ENCODE measurements around the gene PPIF. TPM values are rescaled to one million over a fixed set of nuclear protein-coding genes. Genes with fewer than 3 reads are reported as not detected.

The PPIF gene
- total RNA-seq (2014; rRNA removed; shearing (Covaris generic); ENCODE audit: low replicate concordance) = 29.4 and 32.1 TPM in 2 replicates

- peaks cover 29% of the 10 kb centered on the region for H3K36me3 ChIP-seq (ENCODE audit: insufficient read depth, low read length)
- H3K9me2 ChIP-seq (replicated peaks; ENCODE audit: insufficient read depth, low read length) = no peaks in the 10 kb centered on the region
- H2AFZ ChIP-seq (ENCODE audit: low read length) = peak within 1 kb of the TSS; percentile 28; the same call in 1 of the 2 replicates
- H3K4me2 ChIP-seq (ENCODE audit: low read depth, low read length, poor library complexity, severe bottlenecking) = peak within 1 kb of the TSS; percentile 99
- peaks cover 28% of the 10 kb centered on the region for H3K4me1 ChIP-seq (ENCODE audit: low read length)
- H3K79me2 ChIP-seq (ENCODE audit: low read length) = peaks cover 24% of the 10 kb centered on the region
- H3K27ac ChIP-seq (ENCODE audit: low read length) = peak within 1 kb of the TSS; percentile 72
- H4K20me1 ChIP-seq (ENCODE audit: insufficient read depth, low read depth, low read length) = peaks cover 38% of the 10 kb centered on the region
- H3K9me3 ChIP-seq (ENCODE audit: low read length) = no peaks in the 10 kb centered on the region
- H3K9ac ChIP-seq (ENCODE audit: low read length) = peak within 1 kb of the TSS; percentile 99
- peak; percentile 96 for DNase-seq
- H3K4me3 ChIP-seq (ENCODE audit: low read length) = peak within 1 kb of the TSS; percentile 91
- H3K27me3 ChIP-seq (ENCODE audit: low read length) = no peaks in the 10 kb centered on the region
Measured at GRCh38 chr10:79347226-79347893, at the start of gene PPIF. TSS of gene PPIF (plus strand) at chr10:79347469. CDS start at chr10:79347549, 80 bp downstream.

GRCh38 chr10:79298403-79299244 lies 48.6 kb upstream of the PPIF start:
- Histone ChIP-seq H3K4me2 (ENCODE audit: low read depth, low read length, poor library complexity, severe bottlenecking) (no peak overlapping the region), H3K9me2 (replicated peaks; ENCODE audit: insufficient read depth, low read length) (no peaks in the 10 kb centered on the region), H2AFZ (ENCODE audit: low read length) (no peak overlapping the region), H3K36me3 (ENCODE audit: insufficient read depth, low read length) (peaks cover 36% of the 10 kb centered on the region), H3K4me1 (ENCODE audit: low read length) (no peaks in the 10 kb centered on the region), H3K9ac (ENCODE audit: low read length) (no peak overlapping the region), H3K9me3 (ENCODE audit: low read length) (no peaks in the 10 kb centered on the region), H3K4me3 (ENCODE audit: low read length) (no peak overlapping the region), H3K27me3 (ENCODE audit: low read length) (no peaks in the 10 kb centered on the region), H4K20me1 (ENCODE audit: insufficient read depth, low read depth, low read length) (no peaks in the 10 kb centered on the region), H3K27ac (ENCODE audit: low read length) (no peak overlapping the region), H3K79me2 (ENCODE audit: low read length) (no peaks in the 10 kb centered on the region)
- no peak for DNase-seq

DNA sequence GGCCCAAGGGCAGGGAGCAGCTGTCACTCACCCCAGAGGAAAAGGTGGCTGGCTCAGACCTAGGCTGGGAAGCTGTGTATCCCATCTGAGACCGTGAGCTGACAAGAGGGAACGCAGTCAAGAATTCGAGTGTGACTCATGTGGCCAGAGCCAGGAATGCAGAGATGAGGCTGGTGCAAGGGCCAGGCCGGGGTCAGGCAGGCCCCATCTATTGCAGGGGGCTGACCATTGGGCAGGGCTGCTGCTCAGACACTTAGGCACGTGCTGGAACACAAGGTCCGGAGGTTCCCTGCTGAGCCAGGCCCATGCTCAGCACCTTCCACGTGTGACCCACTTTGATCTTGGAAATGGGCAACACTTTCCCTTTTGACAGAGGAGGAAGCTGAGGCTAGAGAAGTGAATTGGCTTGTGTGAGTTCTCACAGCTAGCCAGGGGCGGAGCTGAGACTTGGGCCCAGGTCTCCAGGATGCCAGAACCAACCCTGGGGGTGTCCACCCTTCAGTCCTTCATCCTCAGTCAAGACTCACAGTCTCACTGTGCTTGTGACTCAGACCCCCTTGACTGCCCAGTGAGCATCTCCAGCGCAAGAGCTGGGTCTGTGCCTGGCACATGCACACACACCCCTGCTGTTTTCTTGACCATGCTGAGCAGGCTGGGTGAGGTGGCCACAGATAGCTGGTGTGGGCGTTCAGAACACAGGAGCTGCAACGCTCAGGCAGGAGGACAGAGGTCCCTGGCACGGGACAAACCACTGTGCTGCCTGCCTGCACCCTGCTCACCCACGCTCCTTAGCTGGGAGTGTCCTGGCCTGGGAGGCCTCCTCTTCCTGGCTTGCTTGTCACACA lies 47.6 kb upstream of the PPIF start:
- Histone ChIP-seq H3K4me3 (ENCODE audit: low read length) (no peak overlapping the region), H3K79me2 (ENCODE audit: low read length) (no peaks in the 10 kb centered on the region), H2AFZ (ENCODE audit: low read length) (no peak overlapping the region), H3K9me2 (replicated peaks; ENCODE audit: insufficient read depth, low read length) (no peaks in the 10 kb centered on the region), H4K20me1 (ENCODE audit: insufficient read depth, low read depth, low read length) (no peaks in the 10 kb centered on the region), H3K4me1 (ENCODE audit: low read length) (no peaks in the 10 kb centered on the region), H3K9ac (ENCODE audit: low read length) (no peak overlapping the region), H3K4me2 (ENCODE audit: low read depth, low read length, poor library complexity, severe bottlenecking) (no peak overlapping the region), H3K27me3 (ENCODE audit: low read length) (no peaks in the 10 kb centered on the region), H3K36me3 (ENCODE audit: insufficient read depth, low read length) (peaks cover 30% of the 10 kb centered on the region), H3K27ac (ENCODE audit: low read length) (no peak overlapping the region), H3K9me3 (ENCODE audit: low read length) (no peaks in the 10 kb centered on the region)
- DNase-seq = no peak

DNA sequence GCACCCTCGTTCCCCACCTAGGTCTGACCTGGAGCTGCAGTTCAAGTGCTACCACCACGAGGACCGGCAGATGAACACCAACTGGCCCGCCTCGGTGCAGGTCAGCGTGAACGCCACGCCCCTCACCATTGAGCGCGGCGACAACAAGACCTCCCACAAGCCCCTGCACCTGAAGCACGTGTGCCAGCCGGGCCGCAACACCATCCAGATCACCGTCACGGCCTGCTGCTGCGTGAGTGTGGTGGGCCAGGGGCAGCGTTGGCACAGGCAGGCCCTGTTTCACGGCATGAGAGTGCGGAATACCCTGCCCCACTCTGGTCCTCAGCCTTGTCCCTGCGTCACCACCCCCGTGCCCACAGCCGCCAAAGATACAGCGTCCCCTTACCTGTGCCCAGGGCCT lies 46.6 kb upstream of the PPIF start:
- Histone ChIP-seq H2AFZ (ENCODE audit: low read length) (no peak overlapping the region), H3K9ac (ENCODE audit: low read length) (no peak overlapping the region)

DNA sequence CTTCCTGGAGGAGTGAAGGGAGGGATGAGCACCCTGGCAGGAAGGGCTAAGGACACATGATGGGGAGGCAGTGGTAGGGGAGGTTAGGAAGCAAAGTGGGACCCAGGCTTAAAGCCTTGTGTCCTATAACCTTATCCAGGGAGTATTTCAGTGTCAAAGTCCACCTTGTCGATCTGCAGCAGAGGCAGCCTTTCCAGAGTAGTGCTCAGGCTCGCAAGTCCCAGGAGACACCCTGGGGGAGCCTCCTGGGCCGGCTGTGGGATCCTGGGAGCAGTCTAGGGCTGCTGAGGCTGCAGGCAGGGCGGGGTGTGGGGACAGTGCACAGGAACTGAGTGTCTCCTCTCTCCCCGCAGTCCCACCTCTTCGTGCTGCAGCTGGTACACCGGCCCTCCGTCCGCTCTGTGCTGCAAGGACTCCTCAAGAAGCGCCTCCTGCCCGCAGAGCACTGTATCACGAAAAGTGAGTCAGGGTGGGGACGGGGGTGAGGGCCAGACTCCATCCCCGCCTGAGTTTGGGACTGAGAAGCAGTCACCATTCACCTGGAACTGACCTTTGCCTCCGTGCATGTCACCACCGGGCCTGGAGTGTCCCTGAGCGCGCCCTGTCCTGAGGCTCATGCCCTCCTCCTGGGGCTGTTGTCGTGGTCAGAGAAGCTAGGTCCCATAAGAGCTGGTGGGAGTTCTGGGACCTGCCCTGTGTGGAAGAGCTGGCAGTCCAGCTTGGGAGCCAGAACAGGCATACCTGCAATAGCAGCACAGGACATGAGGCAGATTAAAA lies 45.3 kb upstream of the PPIF start:
- H3K79me2 ChIP-seq (ENCODE audit: low read length) = no peaks in the 10 kb centered on the region
- H3K9me3 ChIP-seq (ENCODE audit: low read length) = no peaks in the 10 kb centered on the region
- no peak for DNase-seq
- no peaks in the 10 kb centered on the region for H3K9me2 ChIP-seq (replicated peaks; ENCODE audit: insufficient read depth, low read length)
- H3K27ac ChIP-seq (ENCODE audit: low read length) = no peak overlapping the region
- no peak overlapping the region for H2AFZ ChIP-seq (ENCODE audit: low read length)
- H3K4me1 ChIP-seq (ENCODE audit: low read length) = no peaks in the 10 kb centered on the region
- H3K4me2 ChIP-seq (ENCODE audit: low read depth, low read length, poor library complexity, severe bottlenecking) = no peak overlapping the region
- no peaks in the 10 kb centered on the region for H4K20me1 ChIP-seq (ENCODE audit: insufficient read depth, low read depth, low read length)
- no peaks in the 10 kb centered on the region for H3K27me3 ChIP-seq (ENCODE audit: low read length)
- H3K9ac ChIP-seq (ENCODE audit: low read length) = no peak overlapping the region
- H3K36me3 ChIP-seq (ENCODE audit: insufficient read depth, low read length) = peaks cover 27% of the 10 kb centered on the region
- no peak overlapping the region for H3K4me3 ChIP-seq (ENCODE audit: low read length)

More for the DNA sequence above, 46.6 kb upstream of the PPIF start:
- Histone ChIP-seq H3K36me3 (ENCODE audit: insufficient read depth, low read length) (peaks cover 30% of the 10 kb centered on the region), H4K20me1 (ENCODE audit: insufficient read depth, low read depth, low read length) (no peaks in the 10 kb centered on the region), H3K9me3 (ENCODE audit: low read length) (no peaks in the 10 kb centered on the region), H3K27me3 (ENCODE audit: low read length) (no peaks in the 10 kb centered on the region), H3K4me1 (ENCODE audit: low read length) (no peaks in the 10 kb centered on the region), H3K27ac (ENCODE audit: low read length) (no peak overlapping the region), H3K79me2 (ENCODE audit: low read length) (no peaks in the 10 kb centered on the region), H3K4me3 (ENCODE audit: low read length) (no peak overlapping the region), H3K4me2 (ENCODE audit: low read depth, low read length, poor library complexity, severe bottlenecking) (no peak overlapping the region), H3K9me2 (replicated peaks; ENCODE audit: insufficient read depth, low read length) (no peaks in the 10 kb centered on the region)
- DNase-seq = no peak

- Histone ChIP-seq H3K79me2 (ENCODE audit: low read length) (no peaks in the 10 kb centered on the region), H3K9me2 (replicated peaks; ENCODE audit: insufficient read depth, low read length) (no peaks in the 10 kb centered on the region), H3K9ac (ENCODE audit: low read length) (no peak overlapping the region), H4K20me1 (ENCODE audit: insufficient read depth, low read depth, low read length) (no peaks in the 10 kb centered on the region), H3K27me3 (ENCODE audit: low read length) (no peaks in the 10 kb centered on the region), H3K27ac (ENCODE audit: low read length) (no peak overlapping the region), H3K4me1 (ENCODE audit: low read length) (no peaks in the 10 kb centered on the region), H3K9me3 (ENCODE audit: low read length) (no peaks in the 10 kb centered on the region), H3K4me3 (ENCODE audit: low read length) (no peak overlapping the region), H3K36me3 (ENCODE audit: insufficient read depth, low read length) (peaks cover 20% of the 10 kb centered on the region; the same call in 1 of the 2 replicates), H3K4me2 (ENCODE audit: low read depth, low read length, poor library complexity, severe bottlenecking) (no peak overlapping the region), H2AFZ (ENCODE audit: low read length) (no peak overlapping the region)
- DNase-seq = no peak
Measured at GRCh38 chr10:79303631-79304478, 43.4 kb upstream of the PPIF start.

- Histone ChIP-seq H2AFZ (ENCODE audit: low read length) (no peak overlapping the region), H3K4me3 (ENCODE audit: low read length) (no peak overlapping the region), H3K27me3 (ENCODE audit: low read length) (no peaks in the 10 kb centered on the region), H3K9me3 (ENCODE audit: low read length) (no peaks in the 10 kb centered on the region), H3K9me2 (replicated peaks; ENCODE audit: insufficient read depth, low read length) (no peaks in the 10 kb centered on the region), H3K9ac (ENCODE audit: low read length) (no peak overlapping the region), H3K36me3 (ENCODE audit: insufficient read depth, low read length) (peaks cover 24% of the 10 kb centered on the region), H3K79me2 (ENCODE audit: low read length) (no peaks in the 10 kb centered on the region), H4K20me1 (ENCODE audit: insufficient read depth, low read depth, low read length) (no peaks in the 10 kb centered on the region), H3K4me2 (ENCODE audit: low read depth, low read length, poor library complexity, severe bottlenecking) (no peak overlapping the region), H3K4me1 (ENCODE audit: low read length) (no peaks in the 10 kb centered on the region), H3K27ac (ENCODE audit: low read length) (no peak overlapping the region)
- DNase-seq = no peak
Measured at GRCh38 chr10:79304479-79305087, 42.7 kb upstream of the PPIF start.
